ENCODE data around the gene KIF21B.
A peak's percentile ranks its signal among the peaks of the same experiment; 100 is the strongest.

- TF ChIP-seq POLR2AphosphoS5 (IDR thresholded peaks at IDR 0.05; ENCODE audit: low read depth) (peak; percentile 50; the same call in 1 of the 2 replicates), EZH2phosphoT487 (IDR thresholded peaks at IDR 0.05; ENCODE audit: unreplicated experiment) (no peak)
Measured at GRCh38 chr1:201023517-201023902, at the start of gene KIF21B.

Measured in GM23338 (cell line).